ENCODE data around the gene KCNJ1.

KCNJ1 gene

DNA sequence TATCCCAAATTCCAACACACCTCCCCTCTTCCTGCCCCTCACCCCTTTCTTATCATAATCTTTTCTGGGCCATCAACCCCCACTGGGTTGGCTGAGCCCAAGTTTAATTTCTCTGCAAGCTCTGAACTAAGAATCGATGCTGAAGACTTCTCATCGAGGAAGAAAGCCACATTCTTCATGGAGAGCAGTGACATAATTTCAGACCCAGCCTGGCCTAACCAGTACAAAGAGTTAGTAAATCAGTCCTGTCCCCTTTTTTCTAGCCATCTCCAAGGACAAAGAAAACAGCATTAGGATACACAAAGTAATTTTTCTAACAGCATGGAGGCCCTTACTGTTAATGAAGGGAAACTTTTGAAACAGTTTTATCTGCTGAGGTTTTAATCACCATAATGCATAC, 45.0 kb downstream of the KCNJ1 start:
- DNase-seq (ENCODE audit: low spot score) = no peak

DNA sequence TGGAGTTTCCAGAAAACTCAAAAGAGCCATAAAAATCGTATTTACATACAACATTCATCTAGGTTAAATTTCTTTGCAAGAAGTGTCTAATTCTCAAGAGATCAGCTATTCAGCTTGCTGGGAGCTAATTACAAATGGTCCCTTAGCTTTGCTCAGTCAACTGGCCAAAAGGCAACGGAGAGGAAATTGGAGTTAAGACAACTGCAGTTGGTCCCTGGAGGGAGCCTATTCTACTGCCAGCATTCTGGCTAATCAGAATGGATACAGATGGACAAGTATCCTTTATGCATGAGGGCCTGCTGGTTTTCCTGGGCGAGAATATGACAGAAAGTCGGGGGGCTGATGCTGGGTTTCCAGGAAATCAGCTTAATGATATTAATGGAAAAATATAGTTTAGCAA, 45.5 kb downstream of the KCNJ1 start:
- no peak for DNase-seq (ENCODE audit: low spot score)

DNA sequence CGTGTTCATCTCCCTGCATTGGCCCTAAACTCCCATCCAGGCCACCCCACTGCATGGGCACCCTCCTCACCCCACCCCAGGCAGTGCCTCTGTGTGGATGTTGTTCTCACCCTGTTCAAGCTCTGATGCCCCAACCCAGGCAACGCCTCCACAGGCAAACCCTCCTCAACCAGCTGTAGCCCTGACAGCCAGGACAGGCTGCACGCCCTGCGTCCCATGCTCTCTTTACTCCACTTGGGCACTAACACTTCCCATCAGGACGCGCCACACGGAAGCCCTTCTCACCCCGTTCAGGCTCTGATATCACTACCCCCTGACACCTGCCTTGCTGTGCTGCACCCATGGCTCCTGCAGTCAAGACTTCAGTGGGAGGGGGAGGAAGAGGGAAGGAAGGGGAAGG, 47.9 kb downstream of the KCNJ1 start:
- DNase-seq (ENCODE audit: low spot score) = no peak

DNA sequence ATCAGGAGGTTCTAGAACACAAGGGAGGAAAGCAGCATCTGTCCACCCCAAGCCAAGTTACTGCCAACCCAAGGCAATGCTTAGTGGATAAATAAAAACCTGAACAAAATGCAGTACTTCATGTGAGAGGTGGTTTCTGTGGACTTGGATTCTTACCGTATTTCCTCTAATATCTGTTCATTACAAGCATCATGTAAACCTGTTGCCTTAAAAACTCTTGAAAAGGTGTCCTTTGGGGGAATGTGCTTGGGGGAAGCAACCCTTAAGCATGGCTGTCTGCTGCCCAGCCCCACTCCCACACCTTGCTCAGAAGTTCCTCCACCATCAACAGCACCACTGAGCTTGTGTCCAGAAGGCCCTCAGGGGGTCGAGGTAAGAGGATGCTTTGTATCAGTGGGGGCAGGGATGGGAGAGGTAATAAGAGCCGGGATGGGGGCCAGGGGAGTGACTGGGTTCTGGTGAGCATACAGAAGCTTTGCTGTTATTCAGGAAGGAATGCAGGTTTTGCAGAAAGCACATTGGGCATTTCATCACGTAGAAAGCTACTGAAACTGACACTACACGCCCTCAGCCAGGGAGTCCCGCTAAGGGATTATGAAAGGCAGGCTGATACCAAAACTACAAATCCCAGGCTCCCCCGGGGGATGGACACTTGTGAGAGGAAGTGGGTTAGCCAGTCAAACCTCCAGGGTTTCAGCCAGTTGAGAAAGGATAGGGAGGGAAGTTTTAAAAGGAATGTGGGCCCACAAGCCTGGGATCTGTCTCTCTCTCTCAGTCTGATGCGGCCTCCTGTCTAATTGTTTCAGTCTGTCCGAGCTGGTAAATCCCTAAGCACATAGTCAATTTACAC, 52.0 kb downstream of the KCNJ1 start:
- no peak for DNase-seq (ENCODE audit: low spot score)

DNA sequence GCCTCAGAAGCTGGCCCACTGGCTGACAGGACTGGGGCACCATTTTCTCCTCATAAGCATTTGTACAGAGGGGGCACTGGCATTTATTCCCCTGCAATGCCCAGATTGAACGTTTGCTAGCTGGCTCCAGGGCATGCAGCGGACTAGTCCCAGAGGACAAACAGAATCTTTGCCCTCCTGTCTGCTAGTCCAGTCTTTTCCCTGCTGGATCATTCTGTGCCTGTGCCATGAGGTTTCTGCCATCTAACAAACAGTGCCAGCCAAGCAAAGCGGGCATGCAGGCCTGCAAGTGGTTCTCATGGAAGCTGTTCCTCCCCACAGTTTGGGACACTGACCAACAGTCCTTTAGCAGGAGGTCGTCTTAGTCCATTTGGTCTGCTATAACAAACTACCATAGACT, 53.4 kb downstream of the KCNJ1 start:
- DNase-seq (ENCODE audit: low spot score) = no peak

DNA sequence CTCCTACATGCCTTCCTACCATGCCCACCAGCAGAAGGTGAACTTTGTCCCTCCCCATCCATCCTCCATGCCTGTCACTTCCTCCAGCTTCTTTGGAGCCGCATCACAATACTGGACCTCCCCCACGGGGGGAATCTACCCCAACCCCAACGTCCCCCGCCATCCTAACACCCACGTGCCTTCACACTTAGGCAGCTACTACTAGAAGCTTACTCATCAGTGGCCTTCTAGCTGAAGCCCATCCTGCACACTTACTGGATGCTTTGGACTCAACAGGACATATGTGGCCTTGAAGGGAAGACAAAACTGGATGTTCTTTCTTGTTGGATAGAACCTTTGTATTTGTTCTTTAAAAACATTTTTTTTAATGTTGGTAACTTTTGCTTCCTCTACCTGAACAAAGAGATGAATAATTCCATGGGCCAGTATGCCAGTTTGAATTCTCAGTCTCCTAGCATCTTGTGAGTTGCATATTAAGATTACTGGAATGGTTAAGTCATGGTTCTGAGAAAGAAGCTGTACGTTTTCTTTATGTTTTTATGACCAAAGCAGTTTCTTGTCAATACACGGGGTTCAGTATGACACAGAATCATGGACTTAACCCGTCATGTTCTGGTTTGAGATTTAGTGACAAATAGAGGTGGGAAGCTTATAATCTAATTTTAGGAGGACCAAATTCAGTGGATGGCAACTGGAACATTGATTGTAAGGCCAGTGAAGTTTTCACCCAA, 56.1 kb downstream of the KCNJ1 start:
- no peak for DNase-seq (ENCODE audit: low spot score)

DNA sequence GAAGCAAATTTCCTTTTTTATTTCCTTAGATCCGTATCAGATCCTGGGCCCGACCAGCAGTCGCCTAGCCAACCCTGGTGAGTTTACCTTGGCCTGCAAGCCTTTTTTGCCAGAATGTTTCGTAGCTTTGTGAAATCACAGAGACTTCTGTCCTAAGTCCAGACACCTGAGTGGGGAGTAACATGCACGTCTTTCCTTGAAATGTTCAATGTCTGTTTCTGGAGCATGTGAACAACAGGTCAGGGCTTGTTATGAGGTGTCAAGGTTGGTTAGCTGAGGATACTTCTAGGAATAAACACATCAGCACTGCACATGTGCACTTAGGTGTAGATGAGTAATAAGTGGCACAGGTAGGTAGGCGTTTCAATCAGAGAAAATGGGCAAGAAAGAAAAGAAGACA, 58.0 kb downstream of the KCNJ1 start:
- no peak for DNase-seq (ENCODE audit: low spot score)

DNA sequence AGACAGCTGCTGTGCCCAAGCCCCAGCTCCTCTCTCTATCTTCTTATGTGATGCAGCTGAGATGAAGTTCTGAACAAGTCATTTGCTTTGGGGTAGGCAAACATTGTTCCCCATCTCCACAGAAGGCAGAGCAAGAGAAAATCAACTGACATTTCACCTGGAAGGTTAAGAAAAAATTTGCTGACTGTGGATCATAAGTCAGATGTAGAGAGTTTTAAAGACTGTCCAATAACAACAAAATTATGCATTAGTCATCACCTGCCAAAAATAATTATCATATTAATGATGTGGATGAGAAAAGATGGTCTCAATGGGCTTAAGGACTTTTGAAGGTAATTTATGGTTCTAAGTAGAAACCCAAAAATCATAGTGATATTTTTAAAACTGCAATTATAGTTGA, 59.2 kb downstream of the KCNJ1 start:
- no peak for DNase-seq (ENCODE audit: low spot score)

DNA sequence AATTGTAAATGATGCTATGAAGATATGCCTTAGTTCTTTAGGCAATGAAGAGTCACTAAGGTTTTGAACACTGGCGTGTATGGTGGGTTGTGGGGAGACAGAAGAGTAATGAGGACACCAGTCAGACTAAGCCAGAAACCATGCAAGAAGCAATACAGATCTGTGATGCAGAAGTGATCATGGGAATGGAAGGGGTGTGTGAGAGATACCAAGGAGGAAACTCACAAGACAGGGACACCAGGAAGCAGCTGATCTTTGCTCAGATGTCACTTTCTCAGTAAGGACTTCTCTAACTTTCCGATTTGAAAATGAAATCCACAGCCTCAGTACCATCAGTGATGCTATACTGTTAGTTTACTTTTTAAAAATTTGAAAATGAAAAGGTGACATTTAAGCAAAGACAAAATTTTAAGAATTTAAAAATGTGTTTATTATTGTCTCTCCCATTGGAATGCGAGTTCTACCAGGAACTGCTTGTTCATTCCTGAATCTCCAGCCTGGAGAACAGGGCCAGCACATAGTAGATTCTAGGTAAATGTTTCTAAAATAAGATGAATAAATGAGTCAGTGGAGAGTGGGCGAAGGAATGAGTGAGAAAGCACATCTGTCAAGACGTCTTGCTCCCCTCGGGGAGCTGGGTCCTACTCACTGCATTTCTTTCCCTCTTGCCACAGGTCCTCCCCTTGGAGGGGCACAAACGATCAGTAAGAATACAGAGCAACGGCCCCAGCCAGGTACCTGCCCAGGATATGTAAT, 60.4 kb downstream of the KCNJ1 start:
- DNase-seq (ENCODE audit: low spot score) = peak; percentile 34

DNA sequence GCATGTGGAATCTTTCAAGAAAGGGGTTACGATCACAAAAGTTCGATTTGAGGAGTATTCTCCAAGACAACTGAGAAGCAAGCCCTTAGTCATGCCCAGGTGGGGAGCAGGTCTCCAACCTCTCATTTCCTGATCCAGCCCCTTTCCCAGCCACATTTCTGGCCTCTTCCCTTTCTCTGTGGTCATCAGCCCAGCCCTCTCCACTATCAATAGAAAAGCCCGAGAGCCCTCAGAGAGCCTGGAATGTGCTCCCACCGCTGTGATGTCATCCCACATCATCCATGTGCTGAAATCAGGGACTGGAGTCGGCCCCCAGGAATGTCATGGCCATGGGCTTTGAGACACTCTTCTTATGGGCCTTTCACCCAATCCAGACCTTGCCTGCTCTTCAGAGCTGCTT, 62.6 kb downstream of the KCNJ1 start:
- DNase-seq (ENCODE audit: low spot score) = no peak

DNA sequence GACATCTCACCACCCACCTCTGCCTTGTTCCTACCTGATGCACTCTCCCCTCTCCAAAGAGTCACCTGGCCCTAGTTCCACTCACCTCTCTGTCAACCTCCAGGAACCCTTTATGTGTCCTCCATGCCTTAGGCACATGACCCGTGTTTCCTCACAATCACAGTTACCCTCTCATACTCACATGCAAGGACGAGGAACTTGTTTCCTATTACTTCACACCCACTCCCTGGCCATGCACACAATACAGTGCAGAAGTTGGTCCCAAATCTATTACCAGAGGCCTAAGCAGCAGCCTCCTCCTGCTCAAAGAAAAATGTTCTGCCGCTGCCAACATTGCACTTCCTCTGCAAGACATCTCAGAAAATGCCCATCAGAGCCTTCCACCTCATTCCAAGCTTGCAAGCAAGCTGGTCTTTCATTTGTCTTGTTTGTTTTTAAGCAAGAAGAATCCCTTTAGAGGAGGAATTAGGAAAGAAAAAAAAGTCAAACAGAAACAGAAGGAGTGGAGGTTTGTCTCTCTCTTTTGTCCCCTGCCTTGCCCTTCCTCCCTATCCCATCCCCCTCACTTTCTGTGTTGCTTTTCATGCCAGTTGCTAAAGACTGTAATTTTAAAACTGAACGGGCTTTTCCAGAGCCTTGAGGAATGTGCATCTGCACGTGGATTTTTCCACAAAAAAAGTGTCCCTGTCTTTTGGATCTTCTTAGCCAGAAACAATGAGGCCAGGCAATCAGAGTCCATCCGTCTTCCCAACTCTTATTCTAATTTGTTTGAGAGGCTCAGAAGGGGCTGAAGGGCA, 63.4 kb downstream of the KCNJ1 start:
- no peak for DNase-seq (ENCODE audit: low spot score)

DNA sequence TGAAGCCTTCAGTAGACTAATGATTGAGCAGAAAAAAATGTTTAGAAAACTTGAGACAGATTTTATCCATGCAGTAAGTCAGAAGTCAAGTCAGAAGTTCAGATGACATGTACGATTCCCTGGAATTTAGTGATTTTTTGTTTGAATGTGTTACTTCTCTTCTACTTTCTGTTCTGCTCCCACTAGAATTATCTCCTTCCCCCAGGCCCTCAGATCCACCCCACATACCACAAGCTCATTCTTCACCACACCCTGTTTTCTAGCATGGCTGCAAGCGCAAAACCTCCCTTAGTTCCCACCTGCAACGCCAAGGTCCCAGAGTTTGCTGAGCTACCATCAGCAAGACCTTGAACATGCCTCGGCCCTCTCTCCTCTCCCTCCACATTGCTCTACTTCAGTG, 64.1 kb downstream of the KCNJ1 start:
- DNase-seq (ENCODE audit: low spot score) = no peak

DNA sequence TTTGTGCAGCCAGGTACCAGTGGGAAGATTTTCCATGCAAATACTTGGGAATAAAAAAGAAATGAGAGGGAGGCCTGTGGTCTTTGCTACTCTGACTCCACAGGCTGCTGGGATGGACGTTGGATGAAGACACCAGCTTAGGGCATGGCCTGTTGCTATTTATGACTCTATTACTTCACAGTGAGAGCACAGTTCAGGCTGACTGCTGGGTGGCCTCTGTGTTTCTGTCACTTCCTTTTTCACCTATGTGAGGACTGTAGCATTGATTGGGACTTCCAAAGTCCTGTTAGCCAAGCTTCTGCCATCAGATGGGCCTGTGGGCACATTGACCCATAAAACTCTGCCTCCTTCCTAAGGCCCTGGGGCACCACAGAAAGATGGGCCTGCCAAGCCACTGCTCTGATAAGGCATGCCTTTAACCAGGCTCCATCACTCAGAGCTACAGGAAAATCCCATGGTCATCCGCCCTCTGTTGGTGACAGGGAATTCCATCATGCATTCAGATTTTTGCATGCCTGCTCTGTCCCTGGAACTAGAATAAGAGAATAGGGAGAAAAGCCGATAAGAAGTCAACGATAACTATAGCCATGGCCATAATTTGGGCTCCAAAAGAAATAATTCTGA, 64.6 kb downstream of the KCNJ1 start:
- no peak for DNase-seq (ENCODE audit: low spot score)

DNA sequence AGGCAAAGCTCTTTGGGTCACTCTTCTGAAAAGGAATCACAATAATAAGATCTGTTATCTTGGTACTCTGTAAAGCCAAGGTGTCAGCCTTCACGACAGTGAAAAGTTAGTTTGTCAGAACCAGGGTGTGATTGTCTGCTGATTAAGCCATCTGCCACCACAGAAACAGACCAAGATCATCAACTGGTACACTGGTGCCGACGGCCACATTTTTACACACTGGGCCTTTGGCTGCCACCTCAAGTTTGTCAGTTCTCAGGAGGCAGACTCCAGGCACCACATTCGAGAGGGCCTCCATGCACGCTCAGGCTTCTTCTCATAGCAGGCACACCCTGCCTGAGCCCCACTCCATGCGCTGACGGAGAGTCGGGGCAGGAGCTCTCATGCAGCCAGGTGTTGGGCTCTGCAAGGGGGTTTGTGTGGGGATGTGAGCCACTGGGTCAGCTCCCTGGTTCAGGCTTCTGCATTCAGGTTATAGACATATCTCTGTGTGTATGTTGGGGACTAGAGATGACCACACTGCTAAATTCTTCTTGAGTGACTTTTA, 66.2 kb downstream of the KCNJ1 start:
- DNase-seq (ENCODE audit: low spot score) = no peak

DNA sequence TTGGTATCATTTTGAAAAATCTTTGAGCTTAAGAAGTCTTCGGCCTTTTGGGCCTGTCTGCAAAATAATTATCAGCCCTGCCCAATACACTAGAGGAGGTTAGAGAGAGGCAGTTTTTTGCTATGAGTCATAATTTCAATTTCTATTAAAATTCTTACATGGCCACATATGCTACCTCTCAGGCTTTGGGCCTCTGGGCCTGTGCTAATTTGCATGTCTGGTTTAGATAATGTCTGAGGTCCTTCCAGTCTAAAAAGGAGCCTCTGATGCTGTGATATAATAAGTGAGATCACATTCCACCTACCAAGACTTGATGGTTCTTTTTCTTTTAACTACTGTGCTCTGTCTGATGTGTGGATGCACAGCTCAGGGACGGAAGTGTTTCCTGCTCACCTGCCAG, 70.8 kb downstream of the KCNJ1 start:
- DNase-seq (ENCODE audit: low spot score) = no peak

DNA sequence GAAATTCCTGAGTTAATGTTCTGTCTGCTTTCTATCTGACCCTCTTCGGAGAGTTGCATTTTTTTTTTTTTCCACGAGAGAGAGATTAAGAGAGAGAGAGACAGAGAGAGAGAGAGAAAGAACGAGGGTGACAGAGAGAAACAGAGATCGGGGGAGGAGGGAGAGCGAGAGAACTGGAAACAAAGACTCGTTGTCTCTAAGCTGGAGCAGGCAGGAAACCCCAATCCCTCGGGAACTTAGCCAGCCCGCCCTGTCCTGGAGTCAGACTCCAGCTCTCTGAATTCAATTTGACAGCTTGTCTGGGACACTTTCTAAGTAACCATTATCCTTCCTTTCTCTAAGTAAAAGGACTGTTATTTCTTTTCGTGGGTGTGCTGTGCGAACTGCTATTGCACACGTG, 76.9 kb downstream of the KCNJ1 start:
- peak; percentile 81 for DNase-seq (ENCODE audit: low spot score)

DNA sequence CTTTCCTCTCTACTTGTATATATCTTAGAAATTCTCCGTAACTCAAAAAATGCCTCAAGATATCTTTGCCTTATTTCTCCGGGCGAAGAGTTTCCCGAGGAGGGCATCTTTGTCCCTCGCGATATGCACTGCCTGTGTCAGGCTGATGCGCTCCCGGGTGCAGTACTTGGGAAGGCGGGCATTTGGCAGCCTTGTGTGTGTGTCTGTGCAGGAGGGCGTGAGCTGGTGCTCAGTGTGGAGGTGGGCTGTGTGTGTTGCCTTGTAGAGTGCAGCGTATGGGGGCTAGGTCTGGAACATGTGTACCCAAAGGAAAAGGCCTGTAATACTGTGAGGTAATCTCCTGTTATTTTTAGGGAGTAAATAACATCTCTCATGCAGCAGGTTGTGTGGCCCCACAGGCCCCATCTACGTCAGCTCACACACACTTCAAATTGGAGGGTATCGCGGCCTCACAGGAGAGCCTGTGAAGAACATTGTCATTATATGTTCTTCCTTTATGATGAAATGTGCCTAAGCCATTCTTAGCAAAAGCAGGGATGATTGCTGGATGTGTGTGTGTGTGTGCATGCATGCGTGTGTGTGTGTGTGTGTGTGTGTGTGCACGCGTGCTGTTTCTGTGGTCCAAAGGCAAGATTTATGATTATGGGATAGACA, 77.5 kb downstream of the KCNJ1 start:
- DNase-seq (ENCODE audit: low spot score) = no peak

Measured in putamen (tissue), 1 donor.